Fibroblast of lung (primary cell): Measurements from ENCODE around the gene PCDHGA10. TPM values are rescaled to one million over a fixed set of nuclear protein-coding genes. Genes with fewer than 3 reads are reported as not detected.
A peak's percentile ranks its signal among the peaks of the same experiment; 100 is the strongest.
"Not testable (repeated sequence)": the region's sequence is repeated elsewhere in the genome, so short reads cannot be mapped to it uniquely, and the experiment has no call there.

Experiments used
- DNase-seq, 2 donors: peaks; one replicate each; pipeline versions ENCODE4 v3.0.0 to v3.0.0-alpha.2; 2010; ENCODE audit warnings: low read depth in 2 of 2
- H2AFZ ChIP-seq: 2 replicates; pipeline ENCODE4 v1.5.1; 2012; ENCODE audit warnings: low read length, control low read depth, inconsistent platforms
- H3K27ac ChIP-seq: 2 replicates; pipeline ENCODE4 v1.5.1; 2011; ENCODE audit warnings: low read length, control low read depth; ENCODE audit not compliant: insufficient read depth
- H3K27me3 ChIP-seq: 2 replicates; pipeline ENCODE4 v1.5.1; 2011; ENCODE audit warnings: mild to moderate bottlenecking, low read length; ENCODE audit not compliant: control insufficient read depth, insufficient read depth
- H3K36me3 ChIP-seq: 2 replicates; pipeline ENCODE4 v1.5.1; 2011; ENCODE audit warnings: low read length; ENCODE audit not compliant: control insufficient read depth, insufficient read depth
- H3K4me1 ChIP-seq: 2 replicates; pipeline ENCODE4 v1.5.1; 2011; ENCODE audit warnings: low read length; ENCODE audit not compliant: control insufficient read depth, insufficient read depth; ENCODE audit errors: extremely low read depth
- H3K4me2 ChIP-seq: 2 replicates; pipeline ENCODE4 v1.5.1; 2011; ENCODE audit warnings: low read length, control low read depth; ENCODE audit not compliant: insufficient read depth; ENCODE audit errors: extremely low read depth
- H3K4me3 ChIP-seq, 4 experiments: fragments of 200-600 bp in 1 of 4; sonication (generic) in 1 of 4; replicated peaks in 1 of 4; 2 replicates each; pipeline ENCODE4 v1.5.1; 2011 to 2016; ENCODE audit warnings: low read length in 4 of 4, low read depth in 3 of 4, mild to moderate bottlenecking in 3 of 4, control low read depth in 2 of 4, inconsistent platforms in 1 of 4, mixed read lengths in 1 of 4; ENCODE audit not compliant: insufficient read depth in 1 of 4; ENCODE audit errors: control extremely low read depth in 1 of 4
- H3K79me2 ChIP-seq: 2 replicates; pipeline ENCODE4 v1.5.1; 2012; ENCODE audit warnings: mild to moderate bottlenecking, low read length, inconsistent platforms; ENCODE audit not compliant: control insufficient read depth, insufficient read depth
- H3K9ac ChIP-seq: 2 replicates; pipeline ENCODE4 v1.5.1; 2011; ENCODE audit warnings: mild to moderate bottlenecking, low read length, control low read depth; ENCODE audit not compliant: insufficient read depth
- H3K9me3 ChIP-seq: 2 replicates; pipeline ENCODE4 v1.5.1; 2012; ENCODE audit warnings: low read depth, low read length; ENCODE audit not compliant: control insufficient read depth, insufficient read depth
- H4K20me1 ChIP-seq: 2 replicates; pipeline ENCODE4 v1.5.1; 2011; ENCODE audit warnings: low read length; ENCODE audit not compliant: control insufficient read depth, insufficient read depth; ENCODE audit errors: extremely low read depth
- CTCF ChIP-seq, 2 donors: IDR thresholded peaks in 1 of 2; conservative IDR thresholded peaks in 1 of 2; 1 replicate in 1 of 2; 2 replicates in 1 of 2; pipeline ENCODE4 v1.5.1; 2011 to 2012; ENCODE audit warnings: low read length in 2 of 2, control low read depth in 1 of 2, inconsistent platforms in 1 of 2, low read depth in 1 of 2, mild to moderate bottlenecking in 1 of 2
- EZH2 ChIP-seq: IDR thresholded peaks from 2 replicates; pipeline ENCODE4 v1.5.1; 2012; ENCODE audit warnings: low read length, control low read depth, mild to moderate bottlenecking; ENCODE audit errors: missing control alignments
- polyA plus RNA-seq, 2 donors: library from polyadenylated mRNA; depleted of rRNA in 1 of 2; stranded (reverse) in 1 of 2; unstranded in 1 of 2; fragments of >200 nt; gene quantifications; 2 replicates each; pipeline ENCODE4 v1.2.1, GENCODE V29; 2011 to 2012; ENCODE audit warnings: missing spikeins in 1 of 2
- total RNA-seq: library from RNA; depleted of rRNA; stranded (reverse); fragments of >200 nt; gene quantifications from 2 replicates; pipeline ENCODE4 v1.2.1, GENCODE V29; 2014

The PCDHGA10 gene
- total and polyA plus RNA-seq, 2 donors (not counting 1 experiment from before 2014, with no cell fraction given), result 3.8 to 10.2 TPM

- not testable (repeated sequence) for H3K4me1 ChIP-seq, H4K20me1 ChIP-seq, H3K79me2 ChIP-seq, H2AFZ ChIP-seq, H3K4me2 ChIP-seq, H3K27me3 ChIP-seq, H3K27ac ChIP-seq, DNase-seq, H3K9ac ChIP-seq, H3K36me3 ChIP-seq, H3K9me3 ChIP-seq
- H3K4me3 ChIP-seq, result peak overlapping the region in 1 of 4 experiments; percentile 21
Observed at GRCh38 chr5:141432726-141433125, 19.9 kb downstream of the PCDHGA10 start.

- no peak overlapping the region for H3K9ac ChIP-seq
- no peaks in the 10 kb centered on the region for H4K20me1 ChIP-seq
- peaks cover 3% of the 10 kb centered on the region for H3K9me3 ChIP-seq
- no peak overlapping the region for H2AFZ ChIP-seq
- no peaks in the 10 kb centered on the region for H3K36me3 ChIP-seq
- no peak for TF ChIP-seq CTCF (conservative IDR thresholded peaks at IDR 0.05 in 1 of 2, IDR thresholded peaks at IDR 0.05 in 1 of 2; ENCODE audit: low read depth in 1 of 2, low read length in 2 of 2)
- TF ChIP-seq EZH2, result no peak
- H3K4me1 ChIP-seq, result no peaks in the 10 kb centered on the region
- DNase-seq, result peak; percentile 18 to 32
- H3K27ac ChIP-seq, result no peak overlapping the region
- no peak overlapping the region for H3K4me2 ChIP-seq
- H3K4me3 ChIP-seq, result peak overlapping the region in 2 of 4 experiments; percentile 3 to 5
- H3K79me2 ChIP-seq, result peaks cover 2% of the 10 kb centered on the region
- no peaks in the 10 kb centered on the region for H3K27me3 ChIP-seq
Observed at GRCh38 chr5:141434006-141434405, 21.2 kb downstream of the PCDHGA10 start.

GRCh38 chr5:141437221-141437620 is 24.4 kb downstream of the PCDHGA10 start:
- Histone ChIP-seq H3K79me2 (no peaks in the 10 kb centered on the region), H3K4me3 (no peak overlapping the region), H2AFZ (no peak overlapping the region), H3K4me1 (no peaks in the 10 kb centered on the region), H3K36me3 (no peaks in the 10 kb centered on the region), H3K4me2 (no peak overlapping the region), H3K27ac (no peak overlapping the region), H3K27me3 (no peaks in the 10 kb centered on the region), H4K20me1 (no peaks in the 10 kb centered on the region), H3K9ac (no peak overlapping the region), H3K9me3 (no peaks in the 10 kb centered on the region)
- TF ChIP-seq CTCF (conservative IDR thresholded peaks at IDR 0.05 in 1 of 2, IDR thresholded peaks at IDR 0.05 in 1 of 2; ENCODE audit: low read depth in 1 of 2, low read length in 2 of 2), result no peak
- TF ChIP-seq EZH2, result no peak
- peak in 1 of 2 donors; percentile 27 for DNase-seq
